ENCODE results near the gene ATP7B.

Gene ATP7B

GRCh38 chr13:51921790-51922740, 89.2 kb downstream of the ATP7B start:
- H3K9ac ChIP-seq (ENCODE audit: low read length), result no peak overlapping the region
- no peaks in the 10 kb centered on the region for H3K4me1 ChIP-seq (ENCODE audit: low read length)
- no peaks in the 10 kb centered on the region for H3K36me3 ChIP-seq (replicated peaks; ENCODE audit: insufficient read depth, low read length)
- H3K27ac ChIP-seq (ENCODE audit: low read length), result no peak overlapping the region
- no peaks in the 10 kb centered on the region for H3K9me2 ChIP-seq (replicated peaks; ENCODE audit: insufficient read depth, low read length)
- no peak overlapping the region for H2AFZ ChIP-seq (ENCODE audit: low read length)
- no peaks in the 10 kb centered on the region for H4K20me1 ChIP-seq (ENCODE audit: insufficient read depth, low read length)
- no peak for DNase-seq
- H3K4me3 ChIP-seq (ENCODE audit: low read length), result no peak overlapping the region
- no peak overlapping the region for H3K4me2 ChIP-seq (ENCODE audit: low read depth, low read length)
- no peaks in the 10 kb centered on the region for H3K79me2 ChIP-seq (ENCODE audit: low read length)
- no peak for TF ChIP-seq CTCF (IDR thresholded peaks at IDR 0.05; ENCODE audit: low read length)
- no peak for TF ChIP-seq EZH2phosphoT487 (IDR thresholded peaks at IDR 0.05; ENCODE audit: low read length)
- no peak for TF ChIP-seq EZH2 (optimal IDR thresholded peaks at IDR 0.05; ENCODE audit: low read depth, low read length)
- no peaks in the 10 kb centered on the region for H3K9me3 ChIP-seq (replicated peaks; ENCODE audit: insufficient read depth, low read length)
- H3F3A ChIP-seq (ENCODE audit: insufficient read depth, low read length), result no peaks in the 10 kb centered on the region
- no peaks in the 10 kb centered on the region for H3K27me3 ChIP-seq (replicated peaks; ENCODE audit: insufficient read depth, low read length)

GRCh38 chr13:51920786-51921185, 90.5 kb downstream of the ATP7B start:
- no peak overlapping the region for H3K27ac ChIP-seq (ENCODE audit: low read length)

GRCh38 chr13:51920267-51920666, 91.0 kb downstream of the ATP7B start:
- Histone ChIP-seq H3K27ac (ENCODE audit: low read length) (no peak overlapping the region), H3K36me3 (replicated peaks; ENCODE audit: insufficient read depth, low read length) (no peaks in the 10 kb centered on the region), H3K79me2 (ENCODE audit: low read length) (no peaks in the 10 kb centered on the region), H3K4me2 (ENCODE audit: low read depth, low read length) (no peak overlapping the region), H4K20me1 (ENCODE audit: insufficient read depth, low read length) (no peaks in the 10 kb centered on the region), H3K27me3 (replicated peaks; ENCODE audit: insufficient read depth, low read length) (no peaks in the 10 kb centered on the region), H3K9ac (ENCODE audit: low read length) (no peak overlapping the region), H3K4me1 (ENCODE audit: low read length) (no peaks in the 10 kb centered on the region), H3K4me3 (ENCODE audit: low read length) (no peak overlapping the region), H3K9me3 (replicated peaks; ENCODE audit: insufficient read depth, low read length) (no peaks in the 10 kb centered on the region), H3K9me2 (replicated peaks; ENCODE audit: insufficient read depth, low read length) (no peaks in the 10 kb centered on the region), H2AFZ (ENCODE audit: low read length) (no peak overlapping the region), H3F3A (ENCODE audit: insufficient read depth, low read length) (no peaks in the 10 kb centered on the region)
- TF ChIP-seq EZH2 (optimal IDR thresholded peaks at IDR 0.05; ENCODE audit: low read depth, low read length), result no peak
- TF ChIP-seq EZH2phosphoT487 (IDR thresholded peaks at IDR 0.05; ENCODE audit: low read length), result no peak
- no peak for TF ChIP-seq CTCF (IDR thresholded peaks at IDR 0.05; ENCODE audit: low read length)
- DNase-seq, result no peak

More at GRCh38 chr13:51920786-51921185, 90.5 kb downstream of the ATP7B start:
- TF ChIP-seq CTCF (IDR thresholded peaks at IDR 0.05; ENCODE audit: low read length), result no peak
- TF ChIP-seq EZH2phosphoT487 (IDR thresholded peaks at IDR 0.05; ENCODE audit: low read length), result no peak
- no peak for TF ChIP-seq EZH2 (optimal IDR thresholded peaks at IDR 0.05; ENCODE audit: low read depth, low read length)
- Histone ChIP-seq H3K9me3 (replicated peaks; ENCODE audit: insufficient read depth, low read length) (no peaks in the 10 kb centered on the region), H2AFZ (ENCODE audit: low read length) (no peak overlapping the region), H4K20me1 (ENCODE audit: insufficient read depth, low read length) (no peaks in the 10 kb centered on the region), H3K9ac (ENCODE audit: low read length) (no peak overlapping the region), H3K4me3 (ENCODE audit: low read length) (no peak overlapping the region), H3K27me3 (replicated peaks; ENCODE audit: insufficient read depth, low read length) (no peaks in the 10 kb centered on the region), H3K79me2 (ENCODE audit: low read length) (no peaks in the 10 kb centered on the region), H3F3A (ENCODE audit: insufficient read depth, low read length) (no peaks in the 10 kb centered on the region), H3K4me1 (ENCODE audit: low read length) (no peaks in the 10 kb centered on the region), H3K4me2 (ENCODE audit: low read depth, low read length) (no peak overlapping the region), H3K9me2 (replicated peaks; ENCODE audit: insufficient read depth, low read length) (no peaks in the 10 kb centered on the region), H3K36me3 (replicated peaks; ENCODE audit: insufficient read depth, low read length) (no peaks in the 10 kb centered on the region)
- DNase-seq, result no peak
